BLaER1 (cell line): ENCODE results near the gene NPHP4.

Experiments
- H3K27ac ChIP-seq: shearing (Covaris generic); formaldehyde crosslinking; 2 replicates; pipeline ENCODE4 v1.8.1; 2022
- H3K27me3 ChIP-seq: shearing (Covaris generic); formaldehyde crosslinking; 2 replicates; pipeline ENCODE4 v1.8.1; 2022
- H3K36me3 ChIP-seq: shearing (Covaris generic); formaldehyde crosslinking; 2 replicates; pipeline ENCODE4 v1.8.1; 2022
- H3K4me1 ChIP-seq: shearing (Covaris generic); formaldehyde crosslinking; 2 replicates; pipeline ENCODE4 v1.8.1; 2022
- H3K4me2 ChIP-seq: shearing (Covaris generic); formaldehyde crosslinking; 2 replicates; pipeline ENCODE4 v1.8.1; 2022
- H3K4me3 ChIP-seq: shearing (Covaris generic); formaldehyde crosslinking; 2 replicates; pipeline ENCODE4 v1.8.1; 2022
- H3K9ac ChIP-seq: shearing (Covaris generic); formaldehyde crosslinking; 2 replicates; pipeline ENCODE4 v1.8.1; 2022
- H3K9me3 ChIP-seq: shearing (Covaris generic); formaldehyde crosslinking; 2 replicates; pipeline ENCODE4 v1.8.1; 2022
- H4K20me1 ChIP-seq: shearing (Covaris generic); formaldehyde crosslinking; 2 replicates; pipeline ENCODE4 v1.8.1; 2022
- Cebpa-rat ChIP-seq: shearing (Covaris generic); IDR thresholded peaks from 2 replicates; pipeline ENCODE4 v1.8.1; 2022

Gene NPHP4

GRCh38 chr1:5822266-5822665, 170.0 kb downstream of the NPHP4 start:
- peak overlapping the region; percentile 92 for H3K4me2 ChIP-seq
- H3K27me3 ChIP-seq: no peaks in the 10 kb centered on the region
- H3K27ac ChIP-seq: peak overlapping the region; percentile 76
- H3K4me3 ChIP-seq: no peak overlapping the region
- peak overlapping the region; percentile 51; the same call in 1 of the 2 replicates for H3K9ac ChIP-seq
- H3K4me1 ChIP-seq: peaks cover 81% of the 10 kb centered on the region
- no peak for TF ChIP-seq Cebpa-rat
- H3K9me3 ChIP-seq: peaks cover 19% of the 10 kb centered on the region
- H4K20me1 ChIP-seq: no peaks in the 10 kb centered on the region
- H3K36me3 ChIP-seq: peaks cover 7% of the 10 kb centered on the region; the same call in 1 of the 2 replicates

DNA sequence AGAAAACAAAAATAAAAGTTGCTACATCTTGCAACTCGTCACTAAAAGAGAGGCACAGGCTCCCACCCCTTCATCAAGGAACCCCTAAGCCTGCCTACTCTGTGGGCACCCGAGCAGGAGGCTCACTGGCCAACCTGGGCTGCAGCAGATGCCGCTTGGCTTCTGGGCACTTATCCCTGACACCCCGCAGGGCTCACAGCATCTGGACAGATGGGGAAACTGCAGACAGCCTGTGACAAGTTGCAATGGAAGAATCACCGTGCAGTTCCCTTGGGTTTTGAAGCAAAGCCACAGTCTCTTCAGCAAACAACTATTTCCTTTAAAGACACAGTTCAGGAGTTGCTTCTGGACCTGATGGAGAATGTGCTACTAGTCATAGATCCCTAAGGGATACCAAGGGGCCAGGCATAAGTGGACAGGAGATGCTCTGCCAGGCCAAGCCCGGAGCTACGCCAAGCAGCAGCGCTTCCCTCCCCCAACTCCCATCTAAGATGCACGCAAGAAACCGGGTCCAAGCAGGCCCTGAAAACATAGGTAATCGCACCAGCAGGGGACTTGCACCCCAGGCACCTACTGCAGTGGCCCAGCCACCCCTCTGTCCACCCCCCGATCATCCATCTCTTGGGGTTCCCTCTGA, 170.6 kb downstream of the NPHP4 start:
- no peak for TF ChIP-seq Cebpa-rat
- Histone ChIP-seq H3K4me2 (peak overlapping the region; percentile 92), H3K9ac (no peak overlapping the region; the same call in 1 of the 2 replicates)

DNA sequence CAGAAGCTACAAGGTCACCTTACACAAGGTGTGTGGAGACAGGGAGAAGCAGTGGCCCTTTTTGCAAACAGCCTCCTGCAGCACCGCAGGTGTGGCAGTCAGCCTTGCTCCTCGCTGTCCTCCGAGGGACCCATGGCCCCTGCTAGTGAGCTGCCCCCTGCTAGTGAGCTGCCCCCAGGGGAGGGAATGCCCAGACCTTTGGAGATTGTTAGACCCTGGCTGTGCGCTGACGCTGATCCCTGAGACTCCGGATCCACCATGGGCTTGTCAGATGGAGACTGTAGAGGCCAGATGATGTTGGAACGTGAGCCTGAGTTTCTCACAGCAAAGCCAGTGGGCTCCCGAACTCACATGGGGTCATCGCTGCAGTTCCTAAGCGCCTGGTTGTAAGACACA, 172.2 kb downstream of the NPHP4 start:
- H3K9ac ChIP-seq: no peak overlapping the region
- H3K27ac ChIP-seq: peak overlapping the region; percentile 60; the same call in 1 of the 2 replicates
- no peaks in the 10 kb centered on the region for H3K27me3 ChIP-seq
- H3K4me3 ChIP-seq: no peak overlapping the region
- peaks cover 81% of the 10 kb centered on the region for H3K4me1 ChIP-seq
- H4K20me1 ChIP-seq: no peaks in the 10 kb centered on the region
- no peak for TF ChIP-seq Cebpa-rat
- peaks cover 19% of the 10 kb centered on the region for H3K9me3 ChIP-seq
- peaks cover 7% of the 10 kb centered on the region; the same call in 1 of the 2 replicates for H3K36me3 ChIP-seq
- H3K4me2 ChIP-seq: peak overlapping the region; percentile 72

More for the DNA sequence above, 170.6 kb downstream of the NPHP4 start:
- peak overlapping the region; percentile 34; the same call in 1 of the 2 replicates for H3K4me3 ChIP-seq
- H3K9me3 ChIP-seq: peaks cover 19% of the 10 kb centered on the region
- H3K36me3 ChIP-seq: peaks cover 7% of the 10 kb centered on the region; the same call in 1 of the 2 replicates
- H3K27me3 ChIP-seq: no peaks in the 10 kb centered on the region
- H3K4me1 ChIP-seq: peaks cover 76% of the 10 kb centered on the region
- H4K20me1 ChIP-seq: no peaks in the 10 kb centered on the region
- H3K27ac ChIP-seq: peak overlapping the region; percentile 76

- H3K36me3 ChIP-seq: peaks cover 7% of the 10 kb centered on the region; the same call in 1 of the 2 replicates
- H3K9me3 ChIP-seq: peaks cover 19% of the 10 kb centered on the region
- H4K20me1 ChIP-seq: no peaks in the 10 kb centered on the region
- peak overlapping the region; percentile 60 for H3K27ac ChIP-seq
- no peak for TF ChIP-seq Cebpa-rat
- peak overlapping the region; percentile 72 for H3K4me2 ChIP-seq
- H3K27me3 ChIP-seq: no peaks in the 10 kb centered on the region
- H3K4me3 ChIP-seq: no peak overlapping the region
- no peak overlapping the region for H3K9ac ChIP-seq
- peaks cover 86% of the 10 kb centered on the region for H3K4me1 ChIP-seq
Observed at GRCh38 chr1:5819391-5820025, 172.7 kb downstream of the NPHP4 start.

- peak overlapping the region; percentile 60 for H3K27ac ChIP-seq
- no peak overlapping the region for H3K9ac ChIP-seq
- no peak for TF ChIP-seq Cebpa-rat
- peak overlapping the region; percentile 72 for H3K4me2 ChIP-seq
- H3K4me3 ChIP-seq: 0 out of 2 replicates have a peak overlapping the region, but pooled peaks have one; percentile 13
- H3K9me3 ChIP-seq: peaks cover 14% of the 10 kb centered on the region
- peaks cover 7% of the 10 kb centered on the region; the same call in 1 of the 2 replicates for H3K36me3 ChIP-seq
- H3K27me3 ChIP-seq: no peaks in the 10 kb centered on the region
- no peaks in the 10 kb centered on the region for H4K20me1 ChIP-seq
- H3K4me1 ChIP-seq: peaks cover 91% of the 10 kb centered on the region
Observed at GRCh38 chr1:5818755-5819154, 173.5 kb downstream of the NPHP4 start.

GRCh38 chr1:5815716-5816115, 176.5 kb downstream of the NPHP4 start:
- H3K4me3 ChIP-seq: no peak overlapping the region

GRCh38 chr1:5815211-5815610, 177.0 kb downstream of the NPHP4 start:
- no peak overlapping the region; the same call in 1 of the 2 replicates for H3K27ac ChIP-seq
- no peaks in the 10 kb centered on the region for H4K20me1 ChIP-seq
- no peaks in the 10 kb centered on the region for H3K27me3 ChIP-seq
- peaks cover 91% of the 10 kb centered on the region for H3K4me1 ChIP-seq
- H3K4me3 ChIP-seq: no peak overlapping the region
- no peak overlapping the region for H3K9ac ChIP-seq
- H3K4me2 ChIP-seq: peak overlapping the region; percentile 86
- peaks cover 12% of the 10 kb centered on the region for H3K9me3 ChIP-seq
- no peak for TF ChIP-seq Cebpa-rat
- peaks cover 7% of the 10 kb centered on the region; the same call in 1 of the 2 replicates for H3K36me3 ChIP-seq

More at GRCh38 chr1:5815716-5816115, 176.5 kb downstream of the NPHP4 start:
- TF ChIP-seq Cebpa-rat: no peak
- peak overlapping the region; percentile 86 for H3K4me2 ChIP-seq
- peaks cover 12% of the 10 kb centered on the region for H3K9me3 ChIP-seq
- H3K27ac ChIP-seq: no peak overlapping the region
- no peak overlapping the region for H3K9ac ChIP-seq
- H4K20me1 ChIP-seq: no peaks in the 10 kb centered on the region
- peaks cover 91% of the 10 kb centered on the region for H3K4me1 ChIP-seq
- no peaks in the 10 kb centered on the region for H3K27me3 ChIP-seq
- peaks cover 7% of the 10 kb centered on the region; the same call in 1 of the 2 replicates for H3K36me3 ChIP-seq

- TF ChIP-seq Cebpa-rat: no peak
- Histone ChIP-seq H3K27ac (peak overlapping the region; percentile 70), H3K4me1 (peaks cover 91% of the 10 kb centered on the region), H3K27me3 (no peaks in the 10 kb centered on the region), H4K20me1 (no peaks in the 10 kb centered on the region), H3K36me3 (peaks cover 7% of the 10 kb centered on the region; the same call in 1 of the 2 replicates), H3K4me2 (peak overlapping the region; percentile 86), H3K9me3 (peaks cover 12% of the 10 kb centered on the region), H3K9ac (peak overlapping the region; percentile 45; the same call in 1 of the 2 replicates), H3K4me3 (peak overlapping the region; percentile 44)
Observed at GRCh38 chr1:5814046-5814619, 178.1 kb downstream of the NPHP4 start.

DNA sequence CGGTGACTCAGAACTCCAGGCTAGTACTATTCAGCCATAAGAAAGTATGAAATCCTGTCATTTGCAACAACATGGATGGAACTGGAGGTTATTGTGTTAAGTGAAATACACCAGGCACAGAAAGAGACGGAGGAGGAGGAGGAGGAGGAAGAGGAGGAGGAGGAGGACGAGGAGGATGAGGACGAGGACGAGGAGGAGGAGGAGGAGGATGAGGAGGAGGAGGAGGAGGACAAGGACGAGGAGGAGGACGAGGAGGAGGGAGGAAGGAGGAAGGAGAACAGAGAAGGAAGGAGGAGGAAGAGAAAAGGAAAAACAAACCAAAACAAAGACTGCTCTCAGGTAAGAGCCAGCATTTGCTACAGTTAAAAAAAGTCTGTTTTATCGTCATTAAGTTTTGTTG, 178.7 kb downstream of the NPHP4 start:
- peaks cover 9% of the 10 kb centered on the region for H3K9me3 ChIP-seq
- H3K9ac ChIP-seq: no peak overlapping the region; the same call in 1 of the 2 replicates
- no peaks in the 10 kb centered on the region for H3K27me3 ChIP-seq
- H3K27ac ChIP-seq: peak overlapping the region; percentile 70; the same call in 1 of the 2 replicates
- no peak for TF ChIP-seq Cebpa-rat
- no peak overlapping the region for H3K4me3 ChIP-seq
- peak overlapping the region; percentile 86 for H3K4me2 ChIP-seq
- H3K36me3 ChIP-seq: peaks cover 6% of the 10 kb centered on the region; the same call in 1 of the 2 replicates
- H4K20me1 ChIP-seq: no peaks in the 10 kb centered on the region
- peaks cover 84% of the 10 kb centered on the region for H3K4me1 ChIP-seq
